Mucosa of descending colon (tissue), 3 donors: ENCODE data around the gene FYB1. TPM values are rescaled to one million over a fixed set of nuclear protein-coding genes. Genes with fewer than 3 reads are reported as not detected.

ENCODE experiments used
- ATAC-seq: fragments of 200-7000 bp; cut with Tn5 transposase; one replicate; pipeline ENCODE4 v1.9.1; 2020; ENCODE audit warnings: mild to moderate bottlenecking, moderate library complexity
- DNase-seq, 3 donors: peaks; one replicate each; pipeline ENCODE4 v3.0.0-alpha.2; 2020
- H3K36me3 ChIP-seq: fragments of 200-600 bp; one replicate; pipeline ENCODE4 v1.8.0; 2021; ENCODE audit warnings: low read depth, mild to moderate bottlenecking
- H3K4me1 ChIP-seq: fragments of 200-600 bp; one replicate; pipeline ENCODE4 v1.8.0; 2021; ENCODE audit warnings: low read depth, mild to moderate bottlenecking
- H3K4me3 ChIP-seq: fragments of 200-600 bp; one replicate; pipeline ENCODE4 v1.8.0; 2021; ENCODE audit warnings: mild to moderate bottlenecking
- H3K9me3 ChIP-seq: fragments of 200-600 bp; one replicate; pipeline ENCODE4 v1.8.0; 2021; ENCODE audit warnings: mild to moderate bottlenecking
- CTCF ChIP-seq: fragments of 200-600 bp; IDR thresholded peaks from one replicate; pipeline ENCODE4 v1.8.0; 2022; ENCODE audit warnings: antibody characterized with exemption, mild to moderate bottlenecking
- intact Hi-C, 2 donors: fragments of 100-400 bp; cut with DNase I in 1 of 2; cut with micrococcal nuclease in 1 of 2; formaldehyde crosslinking; loops; one replicate each; pipeline versions ENCODE4 v1.11.0 to v1.11.1; 2022; cut with DNase I, micrococcal nuclease
- total RNA-seq, 3 donors: library from RNA; stranded (reverse); fragmentation: NEBNext Ultra II Directional in 2 of 3; extraction: Animal tissue kit (Norgen Biotek cat#: 25700) in 2 of 3; gene quantifications; one replicate each; pipeline versions ENCODE4 v1.2.1 to v1.2.4, GENCODE V29; 2021 to 2023
- donor health status: DM: no; HTN: no; CAD: no; lungs with moderate emphysema.
- donor health status: DM: no; HTN: no; CAD: no.
- donor health status: DM: no; HTN: yes; CAD: no.

FYB1 gene
- total RNA-seq, 3 donors from 2014 or later: 11.5 to 19.4 (median 13.1) TPM

DNA sequence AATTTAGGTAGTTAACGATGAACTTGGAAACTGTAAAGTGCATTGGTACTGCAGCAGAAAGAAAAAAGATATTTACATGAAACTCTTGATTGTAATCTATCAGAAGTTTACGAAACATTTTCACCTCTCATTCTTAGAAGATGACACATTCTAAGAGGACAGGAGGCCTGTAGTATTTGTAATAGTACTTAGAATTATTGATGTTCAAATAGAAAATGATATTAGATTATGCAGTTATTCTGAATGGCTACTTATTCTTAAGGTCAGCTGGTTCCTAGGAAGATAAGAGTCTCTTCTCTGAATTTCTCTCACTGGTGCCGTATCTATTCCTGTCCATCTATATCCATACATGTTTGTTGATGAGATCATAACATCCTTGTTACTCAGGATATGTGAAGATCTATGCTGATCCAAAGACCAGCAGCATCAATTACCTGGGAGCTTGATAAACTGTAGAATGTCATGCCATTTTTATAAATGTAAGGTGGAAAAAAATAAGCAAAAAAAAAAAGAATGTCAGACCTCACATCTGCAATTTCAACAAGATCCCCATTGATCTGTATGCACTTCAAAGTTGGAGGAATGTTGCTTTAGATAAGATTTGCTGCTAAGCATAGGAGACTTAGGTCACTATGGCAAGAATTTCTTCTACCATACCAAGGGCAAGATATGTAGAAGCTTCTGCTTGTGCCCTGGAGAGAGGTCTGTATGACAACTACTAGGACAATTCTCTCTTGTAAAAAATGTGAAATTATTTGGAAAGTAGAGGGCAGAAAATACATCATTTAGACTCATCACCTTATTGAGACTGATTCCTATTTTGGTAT is 102.8 kb downstream of the FYB1 start:
- intact Hi-C loops: no loop called here
- H3K9me3 ChIP-seq: no peaks in the 10 kb centered on the region
- H3K36me3 ChIP-seq: no peaks in the 10 kb centered on the region
- TF ChIP-seq CTCF: no peak
- no peak for ATAC-seq
- H3K4me1 ChIP-seq: no peaks in the 10 kb centered on the region
- no peak for DNase-seq
- H3K4me3 ChIP-seq: no peak overlapping the region

DNA sequence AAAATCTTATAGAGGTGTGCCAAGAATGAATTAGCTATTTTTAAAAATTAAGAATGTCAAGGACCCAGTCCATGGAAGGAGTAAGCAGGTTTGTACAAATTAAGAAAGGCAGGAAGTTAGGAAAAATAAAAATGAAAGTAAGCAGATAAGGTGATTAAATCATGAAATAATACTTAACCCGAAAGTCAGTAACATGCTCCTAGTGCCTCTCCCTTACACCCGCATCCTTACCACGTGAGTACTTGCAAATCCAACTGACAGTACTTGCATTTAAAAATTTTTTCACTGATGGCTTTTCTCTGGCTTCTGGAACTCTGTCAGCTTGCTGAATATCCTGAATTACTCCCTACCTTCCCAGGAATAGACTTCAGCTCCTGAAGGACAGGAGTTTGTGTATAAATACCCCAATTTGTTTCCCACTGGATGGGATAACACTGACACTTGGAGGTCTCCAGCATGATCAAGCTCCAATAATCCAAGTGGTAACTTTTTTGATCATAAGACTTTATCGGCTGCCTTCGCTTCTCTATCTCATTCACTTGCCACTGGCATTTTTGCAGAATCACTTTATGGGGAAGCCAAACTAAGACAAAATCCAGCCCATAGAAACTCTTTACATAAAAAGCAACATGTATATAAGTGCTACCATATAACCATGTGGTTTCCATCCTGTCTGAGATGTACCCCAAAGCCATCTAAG is 103.6 kb downstream of the FYB1 start:
- ATAC-seq (no peak), DNase-seq (no peak)
- Histone ChIP-seq H3K9me3 (no peaks in the 10 kb centered on the region), H3K4me1 (no peaks in the 10 kb centered on the region), H3K36me3 (no peaks in the 10 kb centered on the region), H3K4me3 (no peak overlapping the region)
- TF ChIP-seq CTCF: no peak
- intact Hi-C loops: no loop called here

- no peaks in the 10 kb centered on the region for H3K9me3 ChIP-seq
- DNase-seq: no peak
- no peak overlapping the region for H3K4me3 ChIP-seq
- no peak for TF ChIP-seq CTCF
- ATAC-seq: no peak
- intact Hi-C loops: no loop called here
- no peaks in the 10 kb centered on the region for H3K4me1 ChIP-seq
- no peaks in the 10 kb centered on the region for H3K36me3 ChIP-seq
Observed at GRCh38 chr5:39114155-39114554, 105.2 kb downstream of the FYB1 start.

GRCh38 chr5:39113354-39113953 is 105.9 kb downstream of the FYB1 start:
- intact Hi-C loops: no loop called here

GRCh38 chr5:39109606-39110005 is 109.8 kb downstream of the FYB1 start:
- Histone ChIP-seq H3K36me3 (no peaks in the 10 kb centered on the region), H3K4me3 (no peak overlapping the region), H3K9me3 (no peaks in the 10 kb centered on the region), H3K4me1 (no peaks in the 10 kb centered on the region)
- no peak for TF ChIP-seq CTCF
- ATAC-seq (no peak), DNase-seq (no peak)
- intact Hi-C loops: no loop called here

More at GRCh38 chr5:39113354-39113953, 105.9 kb downstream of the FYB1 start:
- no peak for DNase-seq
- H3K9me3 ChIP-seq: no peaks in the 10 kb centered on the region
- H3K4me3 ChIP-seq: no peak overlapping the region
- no peaks in the 10 kb centered on the region for H3K36me3 ChIP-seq
- H3K4me1 ChIP-seq: no peaks in the 10 kb centered on the region
- TF ChIP-seq CTCF: no peak
- ATAC-seq: no peak
